Naive thymus-derived CD4-positive, alpha-beta T cell (primary cell): Measurements from ENCODE around the gene GJA8. TPM values are rescaled to one million over a fixed set of nuclear protein-coding genes. Genes with fewer than 3 reads are reported as not detected.
"Not testable (repeated sequence)": the region's sequence is repeated elsewhere in the genome, so short reads cannot be mapped to it uniquely, and the experiment has no call there.

Source experiments
- ATAC-seq: fragments of 150-1000 bp; cut with Tn5 transposase; 2 replicates; pipeline ENCODE4 v1.10.0; 2021; ENCODE audit warnings: mild to moderate bottlenecking, moderate library complexity
- CTCF ChIA-PET: fragments of 350-600 bp; sonication (Branson Sonifier 250); formaldehyde crosslinking; loops from one replicate; lab custom pipeline; 2021; ENCODE audit warnings: antibody characterized with exemption; lab: Charles Lee
- POLR2A ChIA-PET: fragments of 350-600 bp; sonication (Branson Sonifier 250); formaldehyde crosslinking; loops from one replicate; lab custom pipeline; 2021; ENCODE audit warnings: antibody characterized with exemption, inconsistent platforms; lab: Charles Lee
- DNase-seq, 9 donors: peaks; one replicate each; pipeline versions ENCODE4 v3.0.0 to v3.0.0-alpha.2; 2020 to 2022; ENCODE audit warnings: mixed read lengths in 1 of 9
- H3K27ac ChIP-seq: one replicate; pipeline ENCODE4 v1.7.0; 2013; ENCODE audit warnings: mild to moderate bottlenecking, low read depth, low read length, moderate library complexity
- H3K27me3 ChIP-seq, 2 donors: one replicate each; pipeline ENCODE4 v1.7.0; 2013; ENCODE audit warnings: low read length in 2 of 2, mild to moderate bottlenecking in 2 of 2, moderate library complexity in 2 of 2; ENCODE audit not compliant: control insufficient read depth in 2 of 2, insufficient read depth in 2 of 2
- H3K36me3 ChIP-seq, 3 experiments: 1 replicate in 2 of 3; 2 replicates in 1 of 3; pipeline ENCODE4 v1.7.0; 2013; ENCODE audit warnings: low read length in 3 of 3, mild to moderate bottlenecking in 3 of 3, moderate library complexity in 1 of 3; ENCODE audit not compliant: insufficient read depth in 3 of 3, control insufficient read depth in 2 of 3
- H3K4me1 ChIP-seq, 2 donors: one replicate each; pipeline ENCODE4 v1.7.0; 2013; ENCODE audit warnings: low read length in 2 of 2, mild to moderate bottlenecking in 2 of 2, moderate library complexity in 1 of 2; ENCODE audit not compliant: control insufficient read depth in 2 of 2, insufficient read depth in 2 of 2
- H3K4me3 ChIP-seq: 2 replicates; pipeline ENCODE4 v1.7.0; 2013; ENCODE audit warnings: mild to moderate bottlenecking, low read length
- H3K9me3 ChIP-seq, 3 experiments: 1 replicate in 2 of 3; 2 replicates in 1 of 3; pipeline ENCODE4 v1.7.0; 2013; ENCODE audit warnings: low read length in 3 of 3; ENCODE audit not compliant: control insufficient read depth in 2 of 3
- H3K27ac Mint-ChIP-seq, 9 donors: one replicate each; pipeline ENCODE4 v1.8.0; 2020 to 2022; ENCODE audit warnings: mixed read lengths in 9 of 9, mild to moderate bottlenecking in 8 of 9, moderate library complexity in 5 of 9, inconsistent platforms in 2 of 9
- H3K27me3 Mint-ChIP-seq, 5 donors: one replicate each; pipeline ENCODE4 v1.8.0; 2021 to 2022; ENCODE audit warnings: mixed read lengths in 5 of 5, mild to moderate bottlenecking in 1 of 5
- H3K36me3 Mint-ChIP-seq, 5 donors: one replicate each; pipeline ENCODE4 v1.8.0; 2020 to 2022; ENCODE audit warnings: mixed read lengths in 5 of 5, mild to moderate bottlenecking in 3 of 5, inconsistent platforms in 1 of 5
- H3K4me1 Mint-ChIP-seq, 7 donors: one replicate each; pipeline ENCODE4 v1.8.0; 2020 to 2022; ENCODE audit warnings: mixed read lengths in 7 of 7, mild to moderate bottlenecking in 3 of 7, inconsistent platforms in 1 of 7
- H3K4me3 Mint-ChIP-seq, 10 donors: one replicate each; pipeline ENCODE4 v1.8.0; 2020 to 2022; ENCODE audit warnings: mild to moderate bottlenecking in 10 of 10, mixed read lengths in 10 of 10, moderate library complexity in 6 of 10, inconsistent platforms in 2 of 10
- H3K9me3 Mint-ChIP-seq, 11 donors: one replicate each; pipeline ENCODE4 v1.8.0; 2020 to 2022; ENCODE audit warnings: mixed read lengths in 11 of 11, mild to moderate bottlenecking in 4 of 11, inconsistent platforms in 1 of 11, moderate library complexity in 1 of 11
- intact Hi-C, 2 donors: fragments of 100-400 bp; cut with micrococcal nuclease; formaldehyde crosslinking; loops; one replicate each; pipeline ENCODE4 v1.15.1; 2023
- polyA plus RNA-seq, 2 donors: library from polyadenylated mRNA; unstranded; fragments of 300-500 nt; fragmentation: Illumina TruSeq; gene quantifications; one replicate each; pipeline ENCODE4 v1.2.3, GENCODE V29; 2021
- total RNA-seq, 6 experiments: library from RNA in 5 of 6; stranded (reverse) in 5 of 6; gene quantifications; 1 replicate in 5 of 6; 2 replicates in 1 of 6; pipeline ENCODE4 v1.2.3 and lab custom pipeline; 2021 to 2026

Gene GJA8
- total and polyA plus RNA-seq, 7 experiments from 2014 or later = not detected

GRCh38 chr1:147935296-147935695 lies 32.7 kb downstream of the GJA8 start:
- CTCF ChIA-PET, H3K4me3 ChIP-seq, H3K27me3 ChIP-seq, H3K4me1 ChIP-seq, H3K27ac Mint-ChIP-seq, H3K27ac ChIP-seq, H3K27me3 Mint-ChIP-seq, H3K9me3 Mint-ChIP-seq, POLR2A ChIA-PET, intact Hi-C loops, DNase-seq, H3K4me3 Mint-ChIP-seq, ATAC-seq, H3K36me3 ChIP-seq, H3K9me3 ChIP-seq: not testable (repeated sequence)
- H3K36me3 Mint-ChIP-seq = peaks cover 0 to 10% (median 4%) of the 10 kb centered on the region in 5 donors
- peaks cover 18 to 35% (median 30%) of the 10 kb centered on the region in 7 donors for H3K4me1 Mint-ChIP-seq

DNA sequence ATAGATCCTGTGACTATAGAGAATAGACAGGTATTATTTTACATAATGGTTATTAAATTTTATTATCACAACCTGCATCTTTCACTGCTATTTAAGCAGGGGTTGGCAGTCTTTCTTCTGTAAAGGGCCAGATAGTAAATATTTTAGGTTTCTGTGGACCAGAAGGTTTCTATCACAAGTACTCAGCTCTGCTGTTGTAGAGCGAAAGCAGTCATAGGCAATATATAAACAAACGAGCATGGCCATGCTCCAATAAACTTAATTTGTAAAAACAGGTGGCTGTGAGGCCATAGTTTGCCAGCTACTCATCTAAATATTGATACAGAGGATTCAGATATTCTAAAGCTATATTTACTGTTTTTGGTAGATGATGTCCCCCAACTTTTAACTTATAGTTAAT lies 37.9 kb downstream of the GJA8 start:
- CTCF ChIA-PET, H3K27me3 Mint-ChIP-seq, H3K9me3 ChIP-seq, H3K4me3 ChIP-seq, H3K9me3 Mint-ChIP-seq, H3K4me1 ChIP-seq, H3K36me3 ChIP-seq, POLR2A ChIA-PET, DNase-seq, H3K4me1 Mint-ChIP-seq, H3K27ac ChIP-seq, H3K27ac Mint-ChIP-seq, H3K27me3 ChIP-seq, H3K36me3 Mint-ChIP-seq, intact Hi-C loops, ATAC-seq, H3K4me3 Mint-ChIP-seq: not testable (repeated sequence)

DNA sequence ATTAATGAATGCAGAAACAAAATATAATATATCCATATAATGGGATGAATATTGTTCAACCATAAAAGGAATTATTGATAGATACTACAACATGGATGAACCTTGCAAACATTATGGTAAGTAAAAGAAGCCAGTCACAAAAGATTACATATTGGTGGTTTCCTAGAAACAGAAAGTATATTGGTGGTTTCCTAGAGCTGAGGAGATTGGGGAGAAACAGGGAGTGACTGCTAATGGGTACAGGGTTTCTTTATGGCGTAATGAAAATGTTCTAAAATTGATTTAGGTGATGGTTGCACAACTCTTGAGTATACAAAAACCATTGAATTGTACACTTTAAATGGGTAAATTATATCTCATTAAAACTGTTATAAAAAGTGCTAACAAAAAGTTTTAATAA lies 40.0 kb downstream of the GJA8 start:
- H3K27me3 Mint-ChIP-seq, H3K4me3 Mint-ChIP-seq, H3K4me3 ChIP-seq, H3K9me3 ChIP-seq, H3K36me3 Mint-ChIP-seq, CTCF ChIA-PET, H3K27me3 ChIP-seq, H3K27ac ChIP-seq, H3K27ac Mint-ChIP-seq, H3K9me3 Mint-ChIP-seq, H3K4me1 ChIP-seq, POLR2A ChIA-PET, intact Hi-C loops, H3K4me1 Mint-ChIP-seq, H3K36me3 ChIP-seq, ATAC-seq, DNase-seq: not testable (repeated sequence)

GRCh38 chr1:147949517-147949916 lies 46.9 kb downstream of the GJA8 start:
- CTCF ChIA-PET, H3K36me3 Mint-ChIP-seq, intact Hi-C loops, H3K27me3 Mint-ChIP-seq, H3K36me3 ChIP-seq, H3K9me3 ChIP-seq, H3K27ac Mint-ChIP-seq, H3K4me3 Mint-ChIP-seq, H3K4me1 Mint-ChIP-seq, H3K27me3 ChIP-seq, H3K9me3 Mint-ChIP-seq, DNase-seq, H3K4me3 ChIP-seq, H3K27ac ChIP-seq, ATAC-seq, H3K4me1 ChIP-seq, POLR2A ChIA-PET: not testable (repeated sequence)

Other genes starting within 250 kb of the GJA8 start
- gene ACP6, start 232.3 kb upstream of the GJA8 start, total RNA-seq = 10 to 100 TPM; 10.3 to 22.4 (median 16.6) TPM
- gene ACP6, start 232.3 kb upstream of the GJA8 start, polyA plus RNA-seq = 10 to 100 TPM in 1 of 2 donors, 1 to 10 TPM in 1; 7.5 to 16.4 TPM
- not detected for gene GJA5, start 142.2 kb upstream of the GJA8 start, total RNA-seq
- not detected for gene GJA5, start 142.2 kb upstream of the GJA8 start, polyA plus RNA-seq
- 10 to 100 TPM; 16.3 to 36.6 (median 27.5) TPM for gene GPR89B, start 25.6 kb downstream of the GJA8 start, total RNA-seq
- gene GPR89B, start 25.6 kb downstream of the GJA8 start, polyA plus RNA-seq = 10 to 100 TPM; 13.3 to 19.6 TPM
- gene NBPF11, start 249.5 kb downstream of the GJA8 start, total RNA-seq = 10 to 100 TPM; 15.2 to 37.8 (median 29.3) TPM
- gene NBPF11, start 249.5 kb downstream of the GJA8 start, polyA plus RNA-seq = 1 to 10 TPM; 2.6 to 6.5 TPM